Upper lobe of right lung (tissue), 1 donor: ENCODE measurements around the gene DCTD. TPM values are rescaled to one million over a fixed set of nuclear protein-coding genes. Genes with fewer than 3 reads are reported as not detected.

Source experiments
- ATAC-seq: fragments of 200-7000 bp; cut with Tn5 transposase; one replicate; pipeline ENCODE4 v1.9.1; 2020; ENCODE audit warnings: mild to moderate bottlenecking, moderate library complexity
- DNase-seq: peaks from one replicate; pipeline ENCODE4 v3.0.0-alpha.2; 2020
- H3K27ac ChIP-seq: fragments of 200-600 bp; one replicate; pipeline ENCODE4 v1.8.0; 2022
- H3K27me3 ChIP-seq: fragments of 200-600 bp; one replicate; pipeline ENCODE4 v1.8.0; 2022; ENCODE audit warnings: mild to moderate bottlenecking
- H3K36me3 ChIP-seq: fragments of 200-600 bp; one replicate; pipeline ENCODE4 v1.8.0; 2022
- H3K4me1 ChIP-seq: fragments of 200-600 bp; one replicate; pipeline ENCODE4 v1.8.0; 2022
- H3K4me3 ChIP-seq: fragments of 200-600 bp; one replicate; pipeline ENCODE4 v1.8.0; 2022; ENCODE audit warnings: mild to moderate bottlenecking
- H3K9me3 ChIP-seq: fragments of 200-600 bp; one replicate; pipeline ENCODE4 v1.8.0; 2022
- intact Hi-C: fragments of 100-400 bp; cut with DNase I; formaldehyde crosslinking; loops from one replicate; pipeline ENCODE4 v1.11.0; 2022
- total RNA-seq: library from RNA; stranded (reverse); fragmentation: NEBNext Ultra II Directional; extraction: Animal tissue kit (Norgen Biotek cat#: 25700); gene quantifications from one replicate; pipeline ENCODE4 v1.2.1, GENCODE V29; 2021
- TF ChIP-seq, protein P1 (sequence below): fragments of 200-600 bp; IDR thresholded peaks from one replicate; pipeline ENCODE4 v1.8.0; 2022; ENCODE audit warnings: antibody characterized with exemption
- donor health status: DM: no; HTN: yes; CAD: no; lungs with severe emphysema.

The DCTD gene
- total RNA-seq, 1 donor from 2014 or later, result 88.6 TPM

DNA sequence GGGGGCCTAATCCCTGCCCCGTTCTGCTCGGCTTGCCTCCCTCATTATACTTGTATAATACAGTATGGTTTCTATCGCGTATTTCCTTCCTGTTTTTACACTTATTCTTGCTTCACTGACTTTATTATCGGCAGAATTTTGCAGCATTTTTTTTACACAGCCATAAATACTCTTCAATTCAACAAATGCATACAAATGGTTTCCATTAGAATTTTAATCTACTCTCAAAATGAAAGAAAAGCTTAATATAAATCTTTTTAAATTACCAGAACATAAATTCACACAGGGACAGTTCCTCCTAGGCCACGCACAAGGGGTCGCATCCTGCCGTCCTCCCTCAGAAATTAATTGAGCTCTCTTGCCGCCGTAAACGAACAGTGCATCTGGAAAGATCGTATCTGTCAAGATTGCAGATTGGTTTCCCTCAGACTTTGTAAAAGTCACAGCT lies 42.9 kb downstream of the DCTD start:
- ATAC-seq, result no peak

DNA sequence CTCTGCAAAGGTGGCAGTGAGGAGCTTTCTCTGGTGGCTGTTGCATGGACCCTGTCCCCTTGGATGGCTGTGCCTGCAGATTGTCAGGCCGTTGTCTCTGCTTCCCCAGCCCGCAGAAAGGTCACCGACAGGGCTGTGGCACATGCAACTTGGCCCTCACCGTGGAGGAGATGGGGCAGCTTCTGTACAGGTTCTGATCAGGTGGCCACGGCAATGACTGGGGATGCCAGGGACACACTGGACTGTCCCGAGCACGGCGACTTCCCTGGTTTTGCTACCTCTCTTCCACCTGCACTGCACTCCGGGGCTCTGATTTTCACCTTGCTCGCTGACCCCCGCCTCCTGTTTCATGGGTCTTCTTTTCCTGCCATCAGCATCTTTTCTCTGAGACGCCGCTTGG lies 43.5 kb downstream of the DCTD start:
- no peaks in the 10 kb centered on the region for H3K4me1 ChIP-seq
- no peak for ATAC-seq
- intact Hi-C loops, result no loop called here
- H3K36me3 ChIP-seq, result no peaks in the 10 kb centered on the region
- H3K27me3 ChIP-seq, result no peaks in the 10 kb centered on the region
- H3K9me3 ChIP-seq, result no peaks in the 10 kb centered on the region
- H3K4me3 ChIP-seq, result no peak overlapping the region
- H3K27ac ChIP-seq, result no peak overlapping the region
- TF ChIP-seq, protein P1, sequence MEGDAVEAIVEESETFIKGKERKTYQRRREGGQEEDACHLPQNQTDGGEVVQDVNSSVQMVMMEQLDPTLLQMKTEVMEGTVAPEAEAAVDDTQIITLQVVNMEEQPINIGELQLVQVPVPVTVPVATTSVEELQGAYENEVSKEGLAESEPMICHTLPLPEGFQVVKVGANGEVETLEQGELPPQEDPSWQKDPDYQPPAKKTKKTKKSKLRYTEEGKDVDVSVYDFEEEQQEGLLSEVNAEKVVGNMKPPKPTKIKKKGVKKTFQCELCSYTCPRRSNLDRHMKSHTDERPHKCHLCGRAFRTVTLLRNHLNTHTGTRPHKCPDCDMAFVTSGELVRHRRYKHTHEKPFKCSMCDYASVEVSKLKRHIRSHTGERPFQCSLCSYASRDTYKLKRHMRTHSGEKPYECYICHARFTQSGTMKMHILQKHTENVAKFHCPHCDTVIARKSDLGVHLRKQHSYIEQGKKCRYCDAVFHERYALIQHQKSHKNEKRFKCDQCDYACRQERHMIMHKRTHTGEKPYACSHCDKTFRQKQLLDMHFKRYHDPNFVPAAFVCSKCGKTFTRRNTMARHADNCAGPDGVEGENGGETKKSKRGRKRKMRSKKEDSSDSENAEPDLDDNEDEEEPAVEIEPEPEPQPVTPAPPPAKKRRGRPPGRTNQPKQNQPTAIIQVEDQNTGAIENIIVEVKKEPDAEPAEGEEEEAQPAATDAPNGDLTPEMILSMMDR, result no peak
- no peak for DNase-seq

More for the DNA sequence above, 42.9 kb downstream of the DCTD start:
- H3K27me3 ChIP-seq, result no peaks in the 10 kb centered on the region
- H3K4me3 ChIP-seq, result no peak overlapping the region
- H3K4me1 ChIP-seq, result no peaks in the 10 kb centered on the region
- H3K36me3 ChIP-seq, result no peaks in the 10 kb centered on the region
- TF ChIP-seq, protein P1, result no peak
- no peak for DNase-seq
- H3K27ac ChIP-seq, result no peak overlapping the region
- intact Hi-C loops, result no loop called here
- H3K9me3 ChIP-seq, result no peaks in the 10 kb centered on the region

DNA sequence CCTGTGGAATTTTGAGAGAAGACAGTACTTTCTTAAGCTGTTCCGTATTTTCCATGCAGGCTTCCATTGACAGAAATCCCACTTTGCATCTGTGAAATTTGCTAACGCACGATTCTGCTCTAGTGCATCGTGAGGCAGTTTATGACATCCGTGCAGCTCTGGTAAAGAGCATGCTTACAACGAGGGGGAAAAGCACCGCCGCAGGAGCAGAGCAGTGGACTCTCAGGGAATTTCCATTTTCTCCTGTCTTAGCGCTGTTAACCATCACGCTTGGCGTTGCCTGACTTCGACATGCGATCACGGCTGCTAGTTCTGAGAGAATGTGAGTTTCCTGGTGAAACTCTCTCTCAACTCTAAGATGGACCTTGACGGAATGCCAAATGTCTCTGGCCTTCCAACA lies 43.9 kb downstream of the DCTD start:
- Histone ChIP-seq H3K27me3 (no peaks in the 10 kb centered on the region), H3K36me3 (no peaks in the 10 kb centered on the region), H3K9me3 (no peaks in the 10 kb centered on the region), H3K4me3 (no peak overlapping the region), H3K4me1 (no peaks in the 10 kb centered on the region), H3K27ac (no peak overlapping the region)
- TF ChIP-seq, protein P1, result no peak
- intact Hi-C loops, result no loop called here
- ATAC-seq, result no peak
- DNase-seq, result no peak

DNA sequence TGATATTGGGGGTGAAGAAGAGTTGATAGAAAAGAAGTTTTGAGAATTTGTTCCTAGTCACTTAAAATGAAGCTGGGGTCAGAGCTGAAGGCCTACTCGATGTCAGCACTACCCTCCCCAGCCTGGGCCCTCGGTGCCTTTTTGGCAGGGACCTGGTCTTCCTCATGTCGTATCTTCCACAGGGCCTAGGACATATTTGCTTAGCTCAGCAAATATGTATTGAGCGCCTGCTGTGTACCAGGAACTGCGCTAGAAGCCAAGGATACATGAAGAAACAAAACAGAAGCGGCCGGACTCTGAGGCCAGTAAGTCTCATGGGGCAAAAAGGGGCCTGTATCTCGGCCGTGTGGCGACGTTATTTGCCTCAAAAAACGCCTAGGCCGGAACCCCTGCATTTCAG lies 44.3 kb downstream of the DCTD start:
- Histone ChIP-seq H3K9me3 (no peaks in the 10 kb centered on the region), H3K27me3 (no peaks in the 10 kb centered on the region), H3K4me1 (no peaks in the 10 kb centered on the region), H3K27ac (no peak overlapping the region), H3K4me3 (no peak overlapping the region), H3K36me3 (no peaks in the 10 kb centered on the region)
- ATAC-seq, result no peak
- DNase-seq, result no peak
- intact Hi-C loops, result no loop called here
- TF ChIP-seq, protein P1, result no peak

DNA sequence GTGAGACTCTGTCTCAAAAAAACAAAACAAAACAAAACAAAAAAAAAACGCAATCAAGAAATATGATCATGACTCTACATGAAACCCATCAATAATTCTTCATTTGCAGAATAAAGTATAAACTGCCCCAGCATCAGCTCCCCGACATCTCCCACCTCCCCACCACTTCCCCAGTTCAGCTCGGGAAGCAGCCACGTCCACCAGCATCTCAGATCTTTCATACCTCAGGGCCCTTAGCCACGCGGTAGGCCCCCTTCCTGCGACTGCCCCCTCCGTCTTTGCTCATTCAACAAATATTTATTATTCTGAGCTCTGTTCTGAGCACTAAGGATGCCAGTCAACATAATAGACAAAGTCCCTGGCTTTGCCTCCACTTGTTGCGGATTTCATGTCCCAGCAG lies 45.6 kb downstream of the DCTD start:
- no peaks in the 10 kb centered on the region for H3K27me3 ChIP-seq
- H3K4me1 ChIP-seq, result no peaks in the 10 kb centered on the region
- H3K4me3 ChIP-seq, result no peak overlapping the region
- intact Hi-C loops, result no loop called here
- DNase-seq (no peak), ATAC-seq (no peak)
- no peak overlapping the region for H3K27ac ChIP-seq
- no peaks in the 10 kb centered on the region for H3K36me3 ChIP-seq
- TF ChIP-seq, protein P1, result no peak
- H3K9me3 ChIP-seq, result no peaks in the 10 kb centered on the region

DNA sequence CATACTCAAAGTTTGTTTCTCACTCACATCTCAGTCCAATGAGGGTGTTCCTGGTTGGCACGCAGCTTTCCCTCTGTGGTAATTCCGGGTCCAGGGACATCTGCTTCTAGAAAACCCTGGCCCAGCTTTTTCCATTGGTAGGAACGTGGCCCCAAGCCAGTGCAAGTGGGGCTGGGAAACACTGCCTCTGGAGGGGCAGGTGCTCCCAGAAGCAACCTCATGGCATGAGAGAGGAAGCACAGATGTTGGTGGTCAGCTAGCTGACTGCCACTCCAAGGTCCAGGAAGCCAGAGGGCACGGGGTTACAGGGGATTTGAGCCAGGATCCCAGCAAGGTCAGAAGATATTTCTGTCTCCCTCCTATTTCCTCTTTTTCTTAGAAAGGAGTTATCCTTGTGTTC lies 47.5 kb downstream of the DCTD start:
- Histone ChIP-seq H3K4me3 (no peak overlapping the region), H3K36me3 (no peaks in the 10 kb centered on the region), H3K27ac (no peak overlapping the region), H3K4me1 (no peaks in the 10 kb centered on the region), H3K27me3 (no peaks in the 10 kb centered on the region), H3K9me3 (no peaks in the 10 kb centered on the region)
- ATAC-seq (no peak), DNase-seq (no peak)
- TF ChIP-seq, protein P1, result no peak
- intact Hi-C loops, result no loop called here
